ENCODE measurements around the gene PDE4D.

DNA sequence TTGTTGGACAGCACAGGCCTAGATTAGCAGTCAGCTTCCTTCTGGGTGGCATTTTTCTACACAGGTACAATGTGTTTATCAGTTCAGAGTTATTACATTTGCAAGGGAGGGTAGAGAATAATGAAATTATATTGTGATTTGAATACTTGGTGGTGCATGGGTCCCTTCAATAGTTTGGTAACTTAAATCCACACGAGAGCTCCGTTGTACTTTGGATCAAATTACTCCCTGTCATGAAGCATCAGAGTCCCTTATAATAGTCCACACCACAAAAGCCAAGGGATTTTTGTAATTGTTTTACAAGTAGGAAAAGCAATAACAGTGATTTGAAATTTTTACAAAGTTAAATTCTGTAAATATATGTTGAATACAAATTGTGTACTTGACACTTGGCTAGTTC is 552.4 kb downstream of the PDE4D start:
- TF ChIP-seq, protein P1, sequence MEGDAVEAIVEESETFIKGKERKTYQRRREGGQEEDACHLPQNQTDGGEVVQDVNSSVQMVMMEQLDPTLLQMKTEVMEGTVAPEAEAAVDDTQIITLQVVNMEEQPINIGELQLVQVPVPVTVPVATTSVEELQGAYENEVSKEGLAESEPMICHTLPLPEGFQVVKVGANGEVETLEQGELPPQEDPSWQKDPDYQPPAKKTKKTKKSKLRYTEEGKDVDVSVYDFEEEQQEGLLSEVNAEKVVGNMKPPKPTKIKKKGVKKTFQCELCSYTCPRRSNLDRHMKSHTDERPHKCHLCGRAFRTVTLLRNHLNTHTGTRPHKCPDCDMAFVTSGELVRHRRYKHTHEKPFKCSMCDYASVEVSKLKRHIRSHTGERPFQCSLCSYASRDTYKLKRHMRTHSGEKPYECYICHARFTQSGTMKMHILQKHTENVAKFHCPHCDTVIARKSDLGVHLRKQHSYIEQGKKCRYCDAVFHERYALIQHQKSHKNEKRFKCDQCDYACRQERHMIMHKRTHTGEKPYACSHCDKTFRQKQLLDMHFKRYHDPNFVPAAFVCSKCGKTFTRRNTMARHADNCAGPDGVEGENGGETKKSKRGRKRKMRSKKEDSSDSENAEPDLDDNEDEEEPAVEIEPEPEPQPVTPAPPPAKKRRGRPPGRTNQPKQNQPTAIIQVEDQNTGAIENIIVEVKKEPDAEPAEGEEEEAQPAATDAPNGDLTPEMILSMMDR (optimal IDR thresholded peaks at IDR 0.05 in 1 of 3, IDR thresholded peaks at IDR 0.05 in 1 of 3, conservative IDR thresholded peaks at IDR 0.05 in 1 of 3; ENCODE audit: extremely low read depth in 1 of 3, insufficient read depth in 2 of 3, low read length in 3 of 3): no peak
- no peak for TF ChIP-seq EZH2 (IDR thresholded peaks at IDR 0.05; ENCODE audit: low read length)
